HepG2 (cell line): ENCODE measurements around the gene SNED1. TPM values are rescaled to one million over a fixed set of nuclear protein-coding genes. Genes with fewer than 3 reads are reported as not detected.

Experiments
- ATAC-seq: fragments of 200-7000 bp; cut with Tn5 transposase; 3 replicates; pipeline ENCODE4 v1.9.1; 2020; ENCODE audit warnings: mild to moderate bottlenecking, moderate library complexity
- BruUV-seq: library from RNA; stranded (reverse); fragments of 400-500 nt; replicated peaks from 2 replicates; lab custom pipeline; 2021; lab: Mats Ljungman, UMichigan
- CTCF ChIA-PET: fragments of 300-600 bp; formaldehyde crosslinking; extraction: SDS; loops from one replicate; lab custom pipeline; 2021; ENCODE audit warnings: low total read pairs, inconsistent platforms, low intra/inter-chr PET ratio; lab: Yijun Ruan, JAX
- POLR2A ChIA-PET: fragments of 350-600 bp; sonication (Branson Sonifier 250); formaldehyde crosslinking; loops from one replicate; lab custom pipeline; 2020; ENCODE audit warnings: antibody characterized with exemption, inconsistent platforms; lab: Yijun Ruan, JAX
- DNase-seq: peaks from one replicate; pipeline ENCODE4 v3.0.0-alpha.2; 2015; ENCODE audit warnings: low spot score
- FAIRE-seq: peaks from 3 replicates; lab custom pipeline; 2011; peaks lifted over from hg19 to GRCh38; lab: Jason Lieb, UNC
- H2AFZ ChIP-seq: one replicate; pipeline ENCODE4 v1.6.1; 2011; ENCODE audit warnings: low read length, inconsistent platforms
- H3K27ac ChIP-seq: fragments of 300-600 bp; 3 replicates; pipeline ENCODE4 v1.8.0; 2011; ENCODE audit warnings: mixed run types, mild to moderate bottlenecking, mixed read lengths, low read length, inconsistent platforms; ENCODE audit not compliant: insufficient read depth; ENCODE audit errors: extremely low read length
- H3K27me3 ChIP-seq, 2 experiments: fragments of 200-600 bp in 1 of 2; 2 replicates in 1 of 2; 3 replicates in 1 of 2; pipeline versions ENCODE4 v1.6.0 to v1.8.0; 2011; ENCODE audit warnings: low read length in 2 of 2, mild to moderate bottlenecking in 2 of 2, moderate library complexity in 2 of 2, inconsistent platforms in 1 of 2; ENCODE audit not compliant: insufficient read depth in 2 of 2, control insufficient read depth in 1 of 2
- H3K36me3 ChIP-seq, 2 experiments: fragments of 200-600 bp in 1 of 2; replicated peaks in 1 of 2; 2 replicates in 1 of 2; 3 replicates in 1 of 2; pipeline versions ENCODE4 v1.5.1 to v1.8.0; 2011; ENCODE audit warnings: low read length in 2 of 2, inconsistent platforms in 1 of 2; ENCODE audit not compliant: insufficient read depth in 2 of 2, control insufficient read depth in 1 of 2
- H3K4me1 ChIP-seq: 2 replicates; pipeline ENCODE4 v1.5.1; 2012; ENCODE audit warnings: low read length, inconsistent platforms; ENCODE audit not compliant: insufficient read depth
- H3K4me2 ChIP-seq: 2 replicates; pipeline ENCODE4 v1.6.0; 2011; ENCODE audit warnings: low read depth, low read length, inconsistent platforms
- H3K4me3 ChIP-seq, 3 experiments: fragments of 200-600 bp in 1 of 3; sonication (generic), shearing (Covaris generic) in 1 of 3; replicated peaks in 1 of 3; 2 replicates each; pipeline ENCODE4 v1.5.1; 2011 to 2016; ENCODE audit warnings: low read length in 3 of 3, inconsistent platforms in 2 of 3, low read depth in 2 of 3, mild to moderate bottlenecking in 2 of 3, control low read depth in 1 of 3, mixed read lengths in 1 of 3; ENCODE audit not compliant: insufficient read depth in 1 of 3
- H3K79me2 ChIP-seq: one replicate; pipeline ENCODE4 v1.6.1; 2011; ENCODE audit warnings: low read length, inconsistent platforms; ENCODE audit not compliant: insufficient read depth
- H3K9ac ChIP-seq: 2 replicates; pipeline ENCODE4 v1.6.0; 2011; ENCODE audit warnings: mild to moderate bottlenecking, low read depth, low read length, inconsistent platforms; ENCODE audit not compliant: insufficient read depth
- H3K9me3 ChIP-seq: 2 replicates; pipeline ENCODE4 v1.5.1; 2012; ENCODE audit warnings: mild to moderate bottlenecking, low read length
- H4K20me1 ChIP-seq: 2 replicates; pipeline ENCODE4 v1.6.0; 2011; ENCODE audit warnings: inconsistent platforms, mild to moderate bottlenecking, low read length, moderate library complexity; ENCODE audit not compliant: insufficient read depth
- ATF6 ChIP-seq: sonication (generic); formaldehyde crosslinking; conservative IDR thresholded peaks from 2 replicates; pipeline ENCODE4 v1.4.0; 2020; ENCODE audit warnings: missing genetic modification reagents
- E2F2 ChIP-seq: sonication (generic); formaldehyde crosslinking; IDR thresholded peaks from 2 replicates; pipeline ENCODE4 v1.4.0; 2020; ENCODE audit warnings: missing genetic modification reagents, borderline replicate concordance
- FOSL1 ChIP-seq: sonication (generic); formaldehyde crosslinking; IDR thresholded peaks from 2 replicates; pipeline ENCODE4 v1.9.0; 2021; ENCODE audit warnings: missing genetic modification reagents, borderline replicate concordance
- KAT2B ChIP-seq: fragments of 150-350 bp; IDR thresholded peaks from 2 replicates; pipeline ENCODE4 v1.6.1; 2014; ENCODE audit warnings: low read depth, low read length, borderline replicate concordance
- NFAT5 ChIP-seq: sonication (generic); formaldehyde crosslinking; IDR thresholded peaks from 2 replicates; pipeline ENCODE4 v1.4.0; 2020; ENCODE audit warnings: missing genetic modification reagents
- RBM22 ChIP-seq: fragments of 200-400 bp; formaldehyde crosslinking; optimal IDR thresholded peaks from 2 replicates; pipeline ENCODE3; 2017; ENCODE audit warnings: mild to moderate bottlenecking, low read length, moderate library complexity
- ZBTB37 ChIP-seq: sonication (generic); formaldehyde crosslinking; IDR thresholded peaks from 2 replicates; pipeline ENCODE4 v1.4.0; 2020; ENCODE audit warnings: mild to moderate bottlenecking, missing genetic modification reagents
- ZNF441 ChIP-seq: sonication (generic); formaldehyde crosslinking; IDR thresholded peaks from 2 replicates; pipeline ENCODE4 v1.7.0; 2021; ENCODE audit warnings: missing genetic modification reagents, borderline replicate concordance
- ZNF772 ChIP-seq: sonication (generic); formaldehyde crosslinking; IDR thresholded peaks from 2 replicates; pipeline ENCODE4 v1.5.0; 2020; ENCODE audit warnings: mild to moderate bottlenecking, missing genetic modification reagents
- ZNF891 ChIP-seq: sonication (generic); formaldehyde crosslinking; IDR thresholded peaks from 2 replicates; pipeline ENCODE4 v1.5.0; 2020; ENCODE audit warnings: mild to moderate bottlenecking, missing genetic modification reagents
- WGBS: methylation state at CpG from one replicate; pipeline ENCODE4 v1.1.6; 2017; ENCODE audit warnings: low lambda C conversion rate; 5-methylcytosine and 5-hydroxymethylcytosine counted together
- in situ Hi-C: cut with HindIII; loops from 2 replicates; pipeline ENCODE4 v1.10.0; 2017; ENCODE audit warnings: low pct_unique_long_range_greater_than_20kb; ENCODE audit not compliant: extremely low pct_ligation_motif_present
- intact Hi-C: fragments of 100-400 bp; cut with micrococcal nuclease; formaldehyde crosslinking; loops from one replicate; pipeline ENCODE4 v1.10.0; 2022; ENCODE audit not compliant: unreplicated experiment
- polyA plus RNA-seq, 8 experiments: library from polyadenylated mRNA; depleted of rRNA in 3 of 8; stranded (reverse) in 7 of 8; unstranded in 1 of 8; fragments of >200 nt; fragmentation: Illumina TruSeq in 4 of 8; extraction: Trizol in 4 of 8; gene quantifications; 2 replicates each; pipeline versions ENCODE4 v1.2.1 to v1.2.3, GENCODE V29; 2011 to 2016; ENCODE audit warnings: low read depth in 4 of 8, missing spikeins in 1 of 8, mixed read lengths in 1 of 8; ENCODE audit not compliant: insufficient read depth in 1 of 8
- total RNA-seq, 5 experiments: library from RNA; depleted of rRNA; stranded (reverse); fragments of >200 nt; fragmentation: Illumina TruSeq; extraction: Trizol; gene quantifications; 2 replicates each; pipeline ENCODE4 v1.2.3, GENCODE V29; 2016; ENCODE audit warnings: low read depth in 1 of 5

The SNED1 gene
- total and polyA plus RNA-seq, 2 of the 13 experiments (the other 11 are each of a cell fraction or from before 2014, with no cell fraction given): 0.15 to 0.65 TPM

- TF ChIP-seq ZNF772 (no peak), ZNF441 (CRISPR knock-in tag) (no peak), ZBTB37 (no peak), RBM22 (no peak)
Measured at GRCh38 chr2:241048149-241048948, 49.9 kb downstream of the SNED1 start (continued).

- Histone ChIP-seq H3K9ac (no peak overlapping the region), H3K27me3 (no peaks in the 10 kb centered on the region), H3K4me3 (no peak overlapping the region), H3K27ac (no peak overlapping the region), H4K20me1 (no peaks in the 10 kb centered on the region), H2AFZ (no peak overlapping the region), H3K36me3 (no peaks in the 10 kb centered on the region), H3K79me2 (no peaks in the 10 kb centered on the region)
- 56% methylated on average over 4 of the region's 11 CpGs for WGBS
- ChIA-PET POLR2A (no interaction called here), CTCF (no interaction called here)
- no TSS peak for BruUV-seq
- in situ Hi-C loops (no loop called here), intact Hi-C loops (no loop called here)
- ATAC-seq: no peak; the same call in 2 of the 3 replicates
- FAIRE-seq: no peak
- no peak for TF ChIP-seq FOSL1 (CRISPR knock-in tag)
- TF ChIP-seq ATF6 (CRISPR knock-in tag): no peak
- TF ChIP-seq ZNF891 (CRISPR knock-in tag): no peak
- TF ChIP-seq E2F2 (CRISPR knock-in tag): no peak
- no peak for TF ChIP-seq KAT2B
- no peak for TF ChIP-seq NFAT5
- TF ChIP-seq, all 625 proteins: peak for 0
- Histone ChIP-seq H3K4me2 (no peak overlapping the region), H3K9me3 (no peaks in the 10 kb centered on the region; the same call in 1 of the 2 replicates), H3K4me1 (no peaks in the 10 kb centered on the region)
- DNase-seq: no peak
Measured at GRCh38 chr2:241048949-241049343, 50.5 kb downstream of the SNED1 start.
